Gastrocnemius medialis (tissue), 4 donors: ENCODE measurements around the gene ZBTB7B.
A peak's percentile ranks its signal among the peaks of the same experiment; 100 is the strongest.

Experiments used
- CTCF ChIP-seq, 5 experiments: fragments of 450-650 bp in 3 of 5; fragments of 200-600 bp in 2 of 5; sonication (generic) in 2 of 5; IDR thresholded peaks in 4 of 5; conservative IDR thresholded peaks in 1 of 5; 1 replicate in 4 of 5; 2 replicates in 1 of 5; pipeline ENCODE4 v1.5.1; 2016 to 2019; ENCODE audit warnings: antibody characterized with exemption in 5 of 5, mild to moderate bottlenecking in 3 of 5, moderate library complexity in 3 of 5
- POLR2A ChIP-seq, 2 donors: fragments of 450-650 bp; IDR thresholded peaks; one replicate each; pipeline ENCODE4 v1.6.1; 2017; ENCODE audit warnings: antibody characterized with exemption in 2 of 2, mild to moderate bottlenecking in 2 of 2, moderate library complexity in 2 of 2

- TF ChIP-seq CTCF (IDR thresholded peaks at IDR 0.05 in 4 of 5, conservative IDR thresholded peaks at IDR 0.05 in 1 of 5), result peak in 4 of 5 experiments; percentile 3 to 52 (median 36)
- TF ChIP-seq POLR2A (IDR thresholded peaks at IDR 0.05), result peak; percentile 90 to 92
These were observed 1.7 kb upstream of the ZBTB7B start for GRCh38 chr1:155000726-155001424.
